Myocyte (in vitro differentiated cells): ENCODE results near the gene NOSTRIN. TPM values are rescaled to one million over a fixed set of nuclear protein-coding genes. Genes with fewer than 3 reads are reported as not detected.
"Not testable (repeated sequence)": the region's sequence is repeated elsewhere in the genome, so short reads cannot be mapped to it uniquely, and the experiment has no call there.

ENCODE experiments used
- DNase-seq: peaks from one replicate; pipeline ENCODE4 v3.0.0-alpha.2; 2012; ENCODE audit warnings: low read depth
- total RNA-seq: library from RNA; depleted of rRNA; stranded (reverse); fragments of >200 nt; gene quantifications from 2 replicates; pipeline ENCODE4 v1.2.3, GENCODE V29; 2014

Gene NOSTRIN
- total RNA-seq, 1 donor from 2014 or later = not detected

GRCh38 chr2:168874368-168875054, 72.1 kb downstream of the NOSTRIN start:
- DNase-seq = no peak

GRCh38 chr2:168882163-168882562, 79.7 kb downstream of the NOSTRIN start:
- not testable (repeated sequence) for DNase-seq

- DNase-seq = no peak
Measured at GRCh38 chr2:168884975-168885374, 82.5 kb downstream of the NOSTRIN start.

- no peak for DNase-seq
Measured at GRCh38 chr2:168889635-168890005, 87.2 kb downstream of the NOSTRIN start.

- peak; percentile 95 for DNase-seq
Measured at GRCh38 chr2:168890006-168890782, 87.8 kb downstream of the NOSTRIN start, which contains the start of gene SPC25. Gene SPC25, minus strand, starts transcription at chr2:168890430. Its CDS starts 911 bp downstream, at chr2:168889519.

- DNase-seq = no peak
Measured at GRCh38 chr2:168892327-168892726, 89.9 kb downstream of the NOSTRIN start.

- no peak for DNase-seq
Measured at GRCh38 chr2:168894101-168894500, 91.7 kb downstream of the NOSTRIN start.

- no peak for DNase-seq
Measured at GRCh38 chr2:168894720-168895119, 92.3 kb downstream of the NOSTRIN start.

GRCh38 chr2:168895771-168896170, 93.3 kb downstream of the NOSTRIN start:
- DNase-seq = no peak

GRCh38 chr2:168896783-168897182, 94.3 kb downstream of the NOSTRIN start:
- no peak for DNase-seq

GRCh38 chr2:168897449-168897848, 95.0 kb downstream of the NOSTRIN start:
- no peak for DNase-seq

- no peak for DNase-seq
Measured at GRCh38 chr2:168901003-168901402, 98.6 kb downstream of the NOSTRIN start, which contains the start of gene G6PC2. Gene G6PC2, plus strand, starts transcription at chr2:168901291. Its CDS starts 41 bp downstream, at chr2:168901332.

GRCh38 chr2:168903888-168904287, 101.5 kb downstream of the NOSTRIN start:
- no peak for DNase-seq

- no peak for DNase-seq
Measured at GRCh38 chr2:168904358-168904757, 101.9 kb downstream of the NOSTRIN start.

GRCh38 chr2:168907940-168908662, 105.7 kb downstream of the NOSTRIN start:
- no peak for DNase-seq

- DNase-seq = no peak
Measured at GRCh38 chr2:168910330-168910729, 107.9 kb downstream of the NOSTRIN start.

- no peak for DNase-seq
Measured at GRCh38 chr2:168912466-168912865, 110.0 kb downstream of the NOSTRIN start.

GRCh38 chr2:168912901-168913369, 110.5 kb downstream of the NOSTRIN start:
- peak; percentile 76 for DNase-seq

- DNase-seq = no peak
Measured at GRCh38 chr2:168913495-168913894, 111.1 kb downstream of the NOSTRIN start.
